ENCODE measurements around the gene MTHFD2L.

DNA sequence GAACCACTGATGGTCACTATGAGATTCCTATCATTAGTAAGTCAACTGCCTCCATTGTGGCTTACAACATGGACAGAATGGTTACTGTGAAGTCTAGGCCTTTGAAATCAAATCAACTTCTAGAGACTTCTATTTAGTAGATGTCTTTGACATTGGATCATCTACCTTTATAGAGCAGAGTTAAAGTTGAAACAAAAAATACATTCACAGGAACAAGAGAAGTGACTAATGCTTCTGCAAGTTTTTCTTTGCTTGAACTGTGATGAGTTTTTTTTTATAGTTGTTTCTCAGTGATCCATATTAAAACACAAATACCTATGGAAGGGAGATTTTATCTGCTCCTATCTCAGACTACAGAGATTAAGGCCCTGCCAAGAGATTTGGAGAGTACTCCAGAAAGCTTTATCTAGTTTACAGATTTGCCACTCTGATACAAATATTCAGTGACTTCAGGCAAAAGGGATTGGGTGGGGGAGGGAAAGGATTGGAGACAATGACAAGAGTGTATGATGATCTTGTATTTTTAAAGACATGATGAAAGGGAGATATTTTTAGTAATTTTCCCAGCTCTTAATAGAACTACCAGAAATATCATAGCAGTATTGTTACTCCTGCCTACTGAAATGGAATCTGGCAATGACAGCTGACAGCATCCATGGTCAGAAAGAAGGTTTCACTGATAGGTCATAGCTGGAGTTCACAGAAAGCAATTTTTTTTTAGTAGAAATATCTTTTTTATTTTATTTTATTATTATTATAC, 134.4 kb downstream of the MTHFD2L start:
- TF ChIP-seq, protein P1, sequence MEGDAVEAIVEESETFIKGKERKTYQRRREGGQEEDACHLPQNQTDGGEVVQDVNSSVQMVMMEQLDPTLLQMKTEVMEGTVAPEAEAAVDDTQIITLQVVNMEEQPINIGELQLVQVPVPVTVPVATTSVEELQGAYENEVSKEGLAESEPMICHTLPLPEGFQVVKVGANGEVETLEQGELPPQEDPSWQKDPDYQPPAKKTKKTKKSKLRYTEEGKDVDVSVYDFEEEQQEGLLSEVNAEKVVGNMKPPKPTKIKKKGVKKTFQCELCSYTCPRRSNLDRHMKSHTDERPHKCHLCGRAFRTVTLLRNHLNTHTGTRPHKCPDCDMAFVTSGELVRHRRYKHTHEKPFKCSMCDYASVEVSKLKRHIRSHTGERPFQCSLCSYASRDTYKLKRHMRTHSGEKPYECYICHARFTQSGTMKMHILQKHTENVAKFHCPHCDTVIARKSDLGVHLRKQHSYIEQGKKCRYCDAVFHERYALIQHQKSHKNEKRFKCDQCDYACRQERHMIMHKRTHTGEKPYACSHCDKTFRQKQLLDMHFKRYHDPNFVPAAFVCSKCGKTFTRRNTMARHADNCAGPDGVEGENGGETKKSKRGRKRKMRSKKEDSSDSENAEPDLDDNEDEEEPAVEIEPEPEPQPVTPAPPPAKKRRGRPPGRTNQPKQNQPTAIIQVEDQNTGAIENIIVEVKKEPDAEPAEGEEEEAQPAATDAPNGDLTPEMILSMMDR (IDR thresholded peaks at IDR 0.05): no peak
- TF ChIP-seq POLR2A (IDR thresholded peaks at IDR 0.05): no peak
